Suppressor macrophage (primary cell): ENCODE data around the gene SPATA2.

Source experiments
- DNase-seq, 4 experiments: peaks; one replicate each; pipeline ENCODE4 v3.0.0-alpha.2; 2020 to 2022

The SPATA2 gene

GRCh38 chr20:49929142-49929494 is 13.8 kb upstream of the SPATA2 start:
- DNase-seq = no peak

GRCh38 chr20:49928411-49929141 is 13.2 kb upstream of the SPATA2 start:
- DNase-seq = peak; percentile 87 to 90 (median 90)

GRCh38 chr20:49925901-49926454 is 10.6 kb upstream of the SPATA2 start:
- DNase-seq = peak in 2 of 4 experiments; percentile 46 to 62

GRCh38 chr20:49924247-49924646 is 8.9 kb upstream of the SPATA2 start:
- DNase-seq = no peak

- DNase-seq = peak in 2 of 4 experiments; percentile 49 to 53
These were observed 4.1 kb upstream of the SPATA2 start for GRCh38 chr20:49919461-49919860.

- no peak for DNase-seq
These were observed 3.7 kb upstream of the SPATA2 start for GRCh38 chr20:49919009-49919408.

GRCh38 chr20:49918446-49918845 is 3.1 kb upstream of the SPATA2 start:
- no peak for DNase-seq

- no peak for DNase-seq
These were observed 1.0 kb upstream of the SPATA2 start for GRCh38 chr20:49916146-49917002.

- DNase-seq = peak in 1 of 4 experiments; percentile 43
These were observed 280 bp downstream of the SPATA2 start for GRCh38 chr20:49915118-49915379.

GRCh38 chr20:49914310-49915117 is 815 bp downstream of the SPATA2 start:
- peak; percentile 30 to 57 (median 45) for DNase-seq

- no peak for DNase-seq
These were observed 1.8 kb downstream of the SPATA2 start for GRCh38 chr20:49913399-49914047.

GRCh38 chr20:49910340-49910706 is 5.0 kb downstream of the SPATA2 start:
- no peak for DNase-seq

GRCh38 chr20:49909499-49910339 is 5.6 kb downstream of the SPATA2 start:
- no peak for DNase-seq

- no peak for DNase-seq
These were observed 7.1 kb downstream of the SPATA2 start for GRCh38 chr20:49908258-49908565.

- no peak for DNase-seq
These were observed 7.7 kb downstream of the SPATA2 start for GRCh38 chr20:49907405-49908257.

GRCh38 chr20:49906615-49907154 is 8.6 kb downstream of the SPATA2 start:
- DNase-seq = no peak

GRCh38 chr20:49906101-49906604 is 9.2 kb downstream of the SPATA2 start:
- no peak for DNase-seq

GRCh38 chr20:49905415-49906091 is 9.8 kb downstream of the SPATA2 start:
- DNase-seq = no peak

- DNase-seq = peak in 3 of 4 experiments; percentile 11 to 38 (median 28)
These were observed 10.7 kb downstream of the SPATA2 start for GRCh38 chr20:49904440-49905214.
